ENCODE results near the gene HEATR5B. TPM values are rescaled to one million over a fixed set of nuclear protein-coding genes. Genes with fewer than 3 reads are reported as not detected.

HEATR5B gene
- total RNA-seq, 1 experiment from 2014 or later = 13.1 TPM

- no peak for TF ChIP-seq EZH2 (IDR thresholded peaks at IDR 0.05; ENCODE audit: borderline replicate concordance, low read depth, low read length, poor library complexity, severe bottlenecking)
- TF ChIP-seq CTCF (conservative IDR thresholded peaks at IDR 0.05; ENCODE audit: low read depth, low read length) = no peak
- intact Hi-C loops (cut with micrococcal nuclease; ENCODE audit: unreplicated experiment) = no loop called here
- Histone ChIP-seq H3K36me3 (ENCODE audit: insufficient read depth, low read length, poor library complexity, severe bottlenecking) (peaks cover 6% of the 10 kb centered on the region), H3K27ac (ENCODE audit: low read depth, low read length, poor library complexity, severe bottlenecking) (no peak overlapping the region), H3K4me3 (ENCODE audit: low read depth, low read length, poor library complexity, severe bottlenecking) (no peak overlapping the region), H3K9me3 (ENCODE audit: low read depth, low read length, poor library complexity, severe bottlenecking) (no peaks in the 10 kb centered on the region), H3K27me3 (replicated peaks; ENCODE audit: insufficient read depth, low read depth, low read length, poor library complexity) (no peaks in the 10 kb centered on the region), H3K4me1 (ENCODE audit: insufficient read depth, low read length, poor library complexity, severe bottlenecking) (no peaks in the 10 kb centered on the region)
- no peak for DNase-seq (ENCODE audit: low spot score)
- POLR2A ChIA-PET (ENCODE audit: low non-redundant PET) = no interaction called here
- BruUV-seq (replicated peaks) = no TSS peak
- CTCF ChIA-PET = no interaction called here
Measured at GRCh38 chr2:37119157-37119556, 35.0 kb upstream of the HEATR5B start.

DNA sequence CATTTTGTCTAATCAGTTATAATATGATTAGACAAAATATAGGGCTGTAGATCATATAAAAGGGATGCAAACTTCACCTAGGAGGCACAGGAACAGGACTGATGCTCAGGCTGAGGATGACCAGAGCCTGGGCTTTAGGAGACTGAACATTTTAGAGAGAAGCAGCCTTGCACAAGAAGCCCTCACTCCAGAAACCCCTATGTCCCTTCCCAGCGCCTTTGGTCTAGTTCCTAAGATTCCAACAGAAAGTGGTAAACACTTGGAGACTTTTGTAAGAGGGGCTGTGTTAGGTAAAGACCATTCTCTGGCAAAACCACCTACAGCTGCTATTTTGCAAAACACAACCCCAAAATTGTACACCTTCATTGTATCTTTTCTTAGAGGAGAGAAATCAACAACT is 33.4 kb upstream of the HEATR5B start:
- BruUV-seq (replicated peaks) = no TSS peak
- DNase-seq (ENCODE audit: low spot score) = no peak
- TF ChIP-seq EZH2 (IDR thresholded peaks at IDR 0.05; ENCODE audit: borderline replicate concordance, low read depth, low read length, poor library complexity, severe bottlenecking) (no peak), CTCF (conservative IDR thresholded peaks at IDR 0.05; ENCODE audit: low read depth, low read length) (no peak)
- no peaks in the 10 kb centered on the region for H3K4me1 ChIP-seq (ENCODE audit: insufficient read depth, low read length, poor library complexity, severe bottlenecking)
- H3K36me3 ChIP-seq (ENCODE audit: insufficient read depth, low read length, poor library complexity, severe bottlenecking) = peaks cover 2% of the 10 kb centered on the region
- H3K27me3 ChIP-seq (replicated peaks; ENCODE audit: insufficient read depth, low read depth, low read length, poor library complexity) = no peaks in the 10 kb centered on the region
- ChIA-PET POLR2A (ENCODE audit: low non-redundant PET) (no interaction called here), CTCF (no interaction called here)
- H3K27ac ChIP-seq (ENCODE audit: low read depth, low read length, poor library complexity, severe bottlenecking) = no peak overlapping the region
- intact Hi-C loops (cut with micrococcal nuclease; ENCODE audit: unreplicated experiment) = no loop called here
- no peaks in the 10 kb centered on the region for H3K9me3 ChIP-seq (ENCODE audit: low read depth, low read length, poor library complexity, severe bottlenecking)
- H3K4me3 ChIP-seq (ENCODE audit: low read depth, low read length, poor library complexity, severe bottlenecking) = no peak overlapping the region

- ChIA-PET CTCF (no interaction called here), POLR2A (ENCODE audit: low non-redundant PET) (no interaction called here)
- Histone ChIP-seq H3K27me3 (replicated peaks; ENCODE audit: insufficient read depth, low read depth, low read length, poor library complexity) (no peaks in the 10 kb centered on the region), H3K4me1 (ENCODE audit: insufficient read depth, low read length, poor library complexity, severe bottlenecking) (no peaks in the 10 kb centered on the region), H3K9me3 (ENCODE audit: low read depth, low read length, poor library complexity, severe bottlenecking) (no peaks in the 10 kb centered on the region), H3K4me3 (ENCODE audit: low read depth, low read length, poor library complexity, severe bottlenecking) (no peak overlapping the region), H3K36me3 (ENCODE audit: insufficient read depth, low read length, poor library complexity, severe bottlenecking) (peaks cover 9% of the 10 kb centered on the region), H3K27ac (ENCODE audit: low read depth, low read length, poor library complexity, severe bottlenecking) (no peak overlapping the region)
- no TSS peak for BruUV-seq (replicated peaks)
- DNase-seq (ENCODE audit: low spot score) = no peak
- intact Hi-C loops (cut with micrococcal nuclease; ENCODE audit: unreplicated experiment) = no loop called here
- TF ChIP-seq CTCF (conservative IDR thresholded peaks at IDR 0.05; ENCODE audit: low read depth, low read length) = no peak
- no peak for TF ChIP-seq EZH2 (IDR thresholded peaks at IDR 0.05; ENCODE audit: borderline replicate concordance, low read depth, low read length, poor library complexity, severe bottlenecking)
Measured at GRCh38 chr2:37111958-37112357, 27.8 kb upstream of the HEATR5B start.

Data from A673 (cell line).